HEK293T (cell line): ENCODE data around the gene LKAAEAR1.

Experiments used
- ARNT ChIP-seq: fragments of 450-650 bp; IDR thresholded peaks from 2 replicates; pipeline ENCODE4 v1.6.1; 2017; ENCODE audit warnings: mild to moderate bottlenecking
- CTBP1 ChIP-seq: fragments of 450-650 bp; IDR thresholded peaks from 2 replicates; pipeline ENCODE4 v1.6.1; 2016; ENCODE audit warnings: borderline replicate concordance
- FOXA1 ChIP-seq: fragments of 450-650 bp; IDR thresholded peaks from 2 replicates; pipeline ENCODE4 v1.6.1; 2016; ENCODE audit warnings: mild to moderate bottlenecking
- LEF1 ChIP-seq: fragments of 450-650 bp; IDR thresholded peaks from 2 replicates; pipeline ENCODE4 v1.6.1; 2017; ENCODE audit warnings: mild to moderate bottlenecking, borderline replicate concordance
- TF ChIP-seq, protein P1 (sequence below): fragments of 450-650 bp; IDR thresholded peaks from 2 replicates; pipeline ENCODE4 v1.6.1; 2016

DNA sequence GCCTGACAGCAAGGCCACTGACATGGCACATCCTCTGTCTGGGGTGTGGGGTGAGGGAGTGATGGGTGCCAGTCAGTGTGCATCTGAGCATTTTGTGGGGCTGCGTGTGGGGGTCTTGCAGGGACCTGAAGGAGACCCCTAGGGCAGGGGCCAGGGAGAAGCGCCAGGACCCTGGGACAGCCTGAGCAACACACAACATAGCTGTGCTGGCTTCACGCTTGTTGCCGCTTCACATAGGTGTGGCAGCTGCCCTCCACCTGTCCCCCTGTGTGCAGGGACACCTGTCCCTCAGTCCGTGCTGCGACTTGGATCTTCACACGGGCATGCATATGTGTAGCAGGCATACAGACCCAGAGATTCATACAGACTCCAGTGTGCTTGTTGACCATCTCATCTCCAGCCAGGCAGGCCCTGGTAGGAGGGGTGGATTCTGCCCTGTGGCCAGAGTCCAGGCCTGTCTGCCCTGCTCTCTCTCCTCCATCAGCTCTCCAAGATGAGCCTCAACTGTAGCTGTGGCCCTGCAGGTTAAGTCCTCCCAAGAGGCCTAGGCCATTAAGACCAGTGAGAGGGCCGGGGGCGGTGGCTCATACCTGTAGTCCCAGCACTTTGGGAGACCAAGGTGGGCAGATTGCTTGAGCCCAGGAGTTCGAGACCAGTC lies 26.3 kb upstream of the LKAAEAR1 start:
- no peak for TF ChIP-seq CTBP1
- no peak for TF ChIP-seq ARNT
- TF ChIP-seq, protein P1, sequence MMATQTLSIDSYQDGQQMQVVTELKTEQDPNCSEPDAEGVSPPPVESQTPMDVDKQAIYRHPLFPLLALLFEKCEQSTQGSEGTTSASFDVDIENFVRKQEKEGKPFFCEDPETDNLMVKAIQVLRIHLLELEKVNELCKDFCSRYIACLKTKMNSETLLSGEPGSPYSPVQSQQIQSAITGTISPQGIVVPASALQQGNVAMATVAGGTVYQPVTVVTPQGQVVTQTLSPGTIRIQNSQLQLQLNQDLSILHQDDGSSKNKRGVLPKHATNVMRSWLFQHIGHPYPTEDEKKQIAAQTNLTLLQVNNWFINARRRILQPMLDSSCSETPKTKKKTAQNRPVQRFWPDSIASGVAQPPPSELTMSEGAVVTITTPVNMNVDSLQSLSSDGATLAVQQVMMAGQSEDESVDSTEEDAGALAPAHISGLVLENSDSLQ = no peak
- TF ChIP-seq FOXA1 = no peak
- no peak for TF ChIP-seq LEF1
